Spinal cord (tissue), 10 donors: ENCODE data around the gene PLEKHH1. TPM values are rescaled to one million over a fixed set of nuclear protein-coding genes. Genes with fewer than 3 reads are reported as not detected.
A peak's percentile ranks its signal among the peaks of the same experiment; 100 is the strongest.

ENCODE experiments used
- DNase-seq, 6 donors: peaks; one replicate each; pipeline versions ENCODE4 v3.0.0 to v3.0.0-alpha.2; 2013 to 2015; ENCODE audit warnings: low spot score in 6 of 6, low read depth in 4 of 6
- H3K27ac ChIP-seq: one replicate; pipeline ENCODE4 v1.5.1; 2013; ENCODE audit warnings: low read depth, low read length, control low read depth
- H3K27me3 ChIP-seq: one replicate; pipeline ENCODE4 v1.6.1; 2013; ENCODE audit warnings: low read length; ENCODE audit not compliant: control insufficient read depth, insufficient read depth
- H3K36me3 ChIP-seq: one replicate; pipeline ENCODE4 v1.6.1; 2013; ENCODE audit warnings: low read length; ENCODE audit not compliant: control insufficient read depth, insufficient read depth
- H3K4me1 ChIP-seq: one replicate; pipeline ENCODE4 v1.6.1; 2013; ENCODE audit warnings: low read length; ENCODE audit not compliant: control insufficient read depth, insufficient read depth
- H3K4me3 ChIP-seq: one replicate; pipeline ENCODE4 v1.5.1; 2013; ENCODE audit warnings: low read depth, low read length, control low read depth
- H3K9me3 ChIP-seq: one replicate; pipeline ENCODE4 v1.6.1; 2013; ENCODE audit warnings: low read length; ENCODE audit not compliant: control insufficient read depth, insufficient read depth
- WGBS: methylation state at CpG from one replicate; pipeline ENCODE4 v1.1.5; 2013; ENCODE audit warnings: missing lambda C conversion rate; ENCODE audit not compliant: insufficient coverage; 5-methylcytosine and 5-hydroxymethylcytosine counted together
- polyA plus RNA-seq, 2 donors: library from polyadenylated mRNA; unstranded; fragments of 120-200 nt; gene quantifications; one replicate each; pipeline ENCODE4 v1.2.1, GENCODE V29; 2013; ENCODE audit not compliant: insufficient read length in 2 of 2
- total RNA-seq, 2 donors: library from RNA; depleted of rRNA in 1 of 2; stranded (reverse); fragments of 120-200 nt in 1 of 2; fragments of >200 nt in 1 of 2; gene quantifications; one replicate each; pipeline versions ENCODE4 v1.2.3 to v1.2.4, GENCODE V29; 2013 to 2014
- donor health status: healthy.

The PLEKHH1 gene
- total and polyA plus RNA-seq, 4 donors, result 20.7 to 81.8 (median 41.6) TPM

DNA sequence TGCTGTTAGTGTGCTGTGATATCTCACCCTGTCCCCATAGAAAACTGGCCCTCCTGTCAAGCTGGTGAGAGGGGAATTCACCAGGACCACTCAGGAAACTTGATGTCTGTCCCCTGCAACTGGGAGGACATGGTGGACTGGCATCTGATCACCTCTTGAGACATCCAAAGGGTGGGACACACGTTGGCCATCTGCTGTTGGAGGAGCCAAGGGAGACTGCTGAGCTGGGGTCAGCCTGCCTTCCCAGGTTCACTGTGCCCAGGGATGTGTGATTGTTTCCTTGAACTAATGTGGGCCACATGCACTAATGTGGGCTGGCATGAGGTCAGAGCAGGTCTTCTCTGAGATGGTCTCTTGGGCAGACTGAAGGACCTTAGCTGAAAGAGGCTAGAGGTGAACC, 27.8 kb upstream of the PLEKHH1 start:
- WGBS, result 69% methylated on average over 1 of the region's 1 CpG
- H3K27ac ChIP-seq, result no peak overlapping the region
- H3K9me3 ChIP-seq, result no peaks in the 10 kb centered on the region
- H3K4me3 ChIP-seq, result no peak overlapping the region
- H3K27me3 ChIP-seq, result no peaks in the 10 kb centered on the region
- no peaks in the 10 kb centered on the region for H3K36me3 ChIP-seq
- no peaks in the 10 kb centered on the region for H3K4me1 ChIP-seq
- no peak for DNase-seq

DNA sequence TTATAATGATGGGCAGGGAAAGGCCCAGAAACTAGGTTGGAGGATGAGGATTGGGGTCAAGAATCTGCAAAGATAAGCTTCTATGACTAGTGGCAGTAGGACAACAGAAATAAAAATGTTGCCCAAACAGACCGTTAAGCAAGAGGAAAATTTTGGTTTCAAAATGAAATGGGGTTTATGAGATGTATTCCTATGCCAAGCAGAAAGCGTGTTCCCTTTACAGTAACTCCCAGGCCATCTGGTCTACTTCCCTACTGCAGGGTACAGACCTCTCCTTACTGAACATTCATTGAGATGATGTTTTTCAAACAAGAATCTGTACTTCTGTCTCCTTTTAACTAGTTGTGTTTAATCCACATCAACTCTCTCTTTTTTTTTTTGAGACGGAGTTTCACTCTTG, 24.1 kb upstream of the PLEKHH1 start:
- WGBS, result no CpG with 5 or more reads among the region's 3 CpGs
- Histone ChIP-seq H3K36me3 (no peaks in the 10 kb centered on the region), H3K4me3 (no peak overlapping the region), H3K27me3 (no peaks in the 10 kb centered on the region), H3K9me3 (no peaks in the 10 kb centered on the region), H3K4me1 (peaks cover 12% of the 10 kb centered on the region), H3K27ac (no peak overlapping the region)
- DNase-seq, result no peak

DNA sequence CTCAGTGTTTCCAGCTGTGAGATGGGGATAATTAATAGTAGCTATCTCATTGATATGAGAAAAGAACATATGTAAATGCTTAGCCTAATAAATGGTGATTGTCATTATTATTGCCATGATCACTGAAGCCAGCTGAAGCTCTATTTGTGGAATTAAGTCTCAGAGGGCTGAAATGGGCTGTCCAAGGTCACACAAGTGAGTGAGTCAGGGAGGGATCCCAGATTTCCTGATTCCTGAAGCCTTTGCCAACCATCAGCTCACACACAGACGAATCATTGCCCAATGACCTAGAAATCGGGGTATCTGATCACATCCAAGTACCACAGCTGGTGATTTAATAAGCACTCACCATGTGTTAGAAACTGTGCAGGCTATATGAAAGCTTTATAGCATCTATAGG, 23.0 kb upstream of the PLEKHH1 start:
- H3K4me3 ChIP-seq, result no peak overlapping the region
- H3K9me3 ChIP-seq, result no peaks in the 10 kb centered on the region
- no peaks in the 10 kb centered on the region for H3K36me3 ChIP-seq
- no peaks in the 10 kb centered on the region for H3K27me3 ChIP-seq
- no CpG with 5 or more reads among the region's 2 CpGs for WGBS
- DNase-seq, result no peak
- peaks cover 20% of the 10 kb centered on the region for H3K4me1 ChIP-seq
- peak overlapping the region; percentile 15 for H3K27ac ChIP-seq

DNA sequence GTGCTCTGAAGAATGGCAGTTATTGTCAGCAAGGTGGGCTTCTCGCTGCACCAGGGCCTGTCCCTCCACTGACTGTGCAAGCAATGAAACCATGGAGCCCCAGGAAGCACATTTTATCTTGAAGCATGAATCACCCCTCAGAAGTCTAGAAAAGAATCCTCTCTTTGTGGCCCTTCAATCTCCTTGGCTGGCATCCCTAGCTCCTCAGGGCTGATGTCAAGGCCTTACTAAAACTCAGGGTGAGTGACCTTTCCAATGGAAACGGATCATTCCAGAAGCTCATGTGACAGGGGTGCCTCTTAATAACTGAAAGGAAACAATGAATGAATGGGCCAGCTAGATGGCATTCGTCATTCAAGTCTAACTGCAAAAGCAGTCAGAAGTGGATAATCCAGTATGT, 22.3 kb upstream of the PLEKHH1 start:
- H3K4me3 ChIP-seq, result no peak overlapping the region
- H3K4me1 ChIP-seq, result peaks cover 24% of the 10 kb centered on the region
- peak in 2 of 6 donors; percentile 13 to 52 for DNase-seq
- peak overlapping the region; percentile 15 for H3K27ac ChIP-seq
- no peaks in the 10 kb centered on the region for H3K27me3 ChIP-seq
- 45% methylated on average over 2 of the region's 3 CpGs for WGBS
- no peaks in the 10 kb centered on the region for H3K9me3 ChIP-seq
- no peaks in the 10 kb centered on the region for H3K36me3 ChIP-seq

DNA sequence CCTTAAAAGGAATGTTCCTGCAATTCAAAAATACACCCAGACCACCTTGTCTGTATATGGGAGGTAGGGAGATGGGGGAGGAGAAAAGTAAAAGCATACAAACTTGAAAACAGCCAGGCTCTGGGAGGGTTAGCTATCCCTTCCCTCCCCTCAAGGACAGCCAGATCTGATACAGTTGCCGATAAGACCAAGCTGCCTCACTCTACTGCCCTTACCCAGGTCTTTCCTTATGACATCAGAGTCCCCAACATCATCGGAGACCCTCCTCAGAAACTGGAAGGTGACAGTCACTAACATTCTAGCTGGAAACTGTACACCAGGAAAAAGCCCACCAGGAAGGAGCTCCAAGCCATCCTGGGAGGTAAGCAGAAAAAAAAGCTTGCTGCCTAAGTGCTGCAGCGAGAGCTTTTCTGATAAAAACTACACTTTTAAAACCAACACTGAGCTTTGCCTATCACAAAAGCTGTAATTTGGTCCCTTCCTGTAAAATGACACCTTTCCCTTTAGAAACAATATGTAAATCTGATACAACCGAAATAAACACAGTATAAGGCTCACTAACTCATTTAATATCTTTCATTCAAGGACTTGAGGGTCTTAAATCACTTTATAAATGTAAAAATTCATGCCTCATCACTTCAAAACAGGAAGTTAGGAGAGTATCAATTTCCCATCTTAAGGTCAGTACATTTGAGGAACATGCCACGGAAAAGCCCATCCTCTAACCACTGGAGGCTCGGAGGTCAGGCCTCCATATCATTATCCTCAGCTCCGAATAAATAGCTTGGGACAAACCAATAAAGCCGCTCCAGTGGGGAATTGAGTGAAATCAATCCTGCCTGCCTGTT, 20.4 kb upstream of the PLEKHH1 start:
- H3K27ac ChIP-seq, result no peak overlapping the region
- DNase-seq, result no peak
- H3K4me3 ChIP-seq, result no peak overlapping the region
- H3K36me3 ChIP-seq, result no peaks in the 10 kb centered on the region
- peaks cover 6% of the 10 kb centered on the region for H3K27me3 ChIP-seq
- H3K9me3 ChIP-seq, result no peaks in the 10 kb centered on the region
- 85% methylated on average over 5 of the region's 8 CpGs for WGBS
- H3K4me1 ChIP-seq, result peaks cover 31% of the 10 kb centered on the region

DNA sequence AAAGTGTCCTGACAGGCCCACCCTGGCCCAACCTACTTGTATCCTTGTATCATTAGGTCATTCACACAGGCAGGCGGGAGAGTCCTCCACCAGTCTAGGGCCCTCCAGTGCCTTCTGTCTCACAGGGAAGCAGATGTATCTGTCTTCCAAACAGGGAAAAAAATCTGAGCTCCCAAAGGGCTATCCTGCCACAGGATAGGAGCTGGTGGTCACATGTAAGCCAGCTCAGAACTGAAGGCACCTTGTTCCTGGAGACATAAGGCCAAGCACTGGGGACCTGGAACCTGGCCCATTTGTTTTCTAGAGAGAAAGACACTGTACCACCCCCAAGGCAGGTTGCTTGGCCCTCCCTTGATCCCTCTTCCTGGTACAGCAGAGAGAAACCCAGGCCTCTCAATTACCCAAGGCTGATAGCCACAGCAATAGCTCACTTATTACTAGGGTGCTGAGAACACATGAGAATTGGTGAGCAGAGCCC, 19.4 kb upstream of the PLEKHH1 start:
- Histone ChIP-seq H3K27me3 (peaks cover 6% of the 10 kb centered on the region), H3K36me3 (no peaks in the 10 kb centered on the region), H3K9me3 (no peaks in the 10 kb centered on the region), H3K4me1 (peaks cover 31% of the 10 kb centered on the region), H3K4me3 (peak overlapping the region; percentile 66), H3K27ac (peak overlapping the region; percentile 38)
- peak in 1 of 6 donors; percentile 30 for DNase-seq
- no CpG with 5 or more reads among the region's 1 CpG for WGBS

DNA sequence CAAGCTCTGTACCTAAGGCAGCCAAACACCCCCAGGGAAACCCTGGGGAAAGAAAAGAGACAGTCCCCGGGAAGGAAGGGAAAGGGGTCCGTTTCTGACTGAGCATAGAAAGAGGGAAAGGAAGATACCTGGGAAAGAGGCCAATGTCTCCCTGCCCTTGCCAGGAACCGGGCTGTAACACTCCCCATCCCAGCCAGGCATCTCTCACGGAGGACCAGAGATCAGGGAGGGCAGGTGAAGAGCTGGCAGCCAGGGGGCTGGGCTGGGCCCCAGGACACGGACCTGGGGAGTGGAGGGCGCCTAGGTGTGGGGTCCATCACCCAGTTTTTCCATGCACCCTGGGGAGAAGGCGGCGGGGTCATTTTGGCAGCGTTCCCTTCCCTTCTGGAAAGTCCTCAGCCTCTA, 18.9 kb upstream of the PLEKHH1 start:
- DNase-seq, result peak in 2 of 6 donors; percentile 37 to 69
- Histone ChIP-seq H3K36me3 (no peaks in the 10 kb centered on the region), H3K27ac (peak overlapping the region; percentile 38), H3K4me1 (peaks cover 31% of the 10 kb centered on the region), H3K27me3 (peaks cover 6% of the 10 kb centered on the region), H3K4me3 (peak overlapping the region; percentile 66), H3K9me3 (no peaks in the 10 kb centered on the region)
- 38% methylated on average over 2 of the region's 9 CpGs for WGBS

DNA sequence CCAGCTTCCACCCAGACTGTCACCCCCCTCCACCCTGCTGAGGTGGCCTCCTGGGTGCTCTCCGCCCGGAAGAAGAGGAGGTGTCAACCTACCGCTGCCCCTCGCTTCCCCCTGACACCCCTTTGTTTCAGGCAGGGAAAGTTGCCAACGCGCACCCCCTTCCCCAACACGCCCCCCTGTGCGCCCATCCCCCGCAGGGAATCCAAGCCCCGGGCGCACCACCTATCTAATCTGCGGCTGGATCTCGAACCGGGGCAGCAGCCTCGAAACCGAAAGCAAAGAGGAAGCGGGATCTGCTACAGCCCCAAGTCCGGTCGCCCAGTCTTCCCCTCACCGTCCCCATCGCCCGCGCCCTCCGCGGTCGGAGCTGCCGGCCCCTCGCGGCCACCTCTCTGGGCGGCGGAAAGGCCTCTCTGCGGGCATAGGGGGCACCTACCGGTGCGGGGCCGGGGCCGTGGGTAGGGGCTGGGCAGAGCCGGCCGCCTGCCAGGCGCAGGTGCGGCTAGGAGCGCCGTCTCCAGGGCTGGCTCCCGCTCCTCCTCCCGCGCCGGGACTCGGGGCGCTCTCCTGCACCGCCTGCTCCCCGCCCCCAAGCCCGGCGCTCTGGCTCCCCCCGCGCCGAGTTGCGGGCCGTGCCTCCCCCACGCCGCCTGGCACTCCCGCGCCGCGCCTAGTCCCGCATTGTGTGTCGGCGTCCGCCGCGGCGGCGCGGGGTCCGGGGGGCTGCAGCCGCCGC, 18.3 kb upstream of the PLEKHH1 start:
- Histone ChIP-seq H3K27me3 (peaks cover 6% of the 10 kb centered on the region), H3K9me3 (no peaks in the 10 kb centered on the region), H3K27ac (peak overlapping the region; percentile 38), H3K4me1 (peaks cover 31% of the 10 kb centered on the region), H3K4me3 (peak overlapping the region; percentile 66), H3K36me3 (no peaks in the 10 kb centered on the region)
- peak in 2 of 6 donors; percentile 74 to 76 for DNase-seq
- WGBS, result under 1% methylated on average over 73 of the region's 75 CpGs

DNA sequence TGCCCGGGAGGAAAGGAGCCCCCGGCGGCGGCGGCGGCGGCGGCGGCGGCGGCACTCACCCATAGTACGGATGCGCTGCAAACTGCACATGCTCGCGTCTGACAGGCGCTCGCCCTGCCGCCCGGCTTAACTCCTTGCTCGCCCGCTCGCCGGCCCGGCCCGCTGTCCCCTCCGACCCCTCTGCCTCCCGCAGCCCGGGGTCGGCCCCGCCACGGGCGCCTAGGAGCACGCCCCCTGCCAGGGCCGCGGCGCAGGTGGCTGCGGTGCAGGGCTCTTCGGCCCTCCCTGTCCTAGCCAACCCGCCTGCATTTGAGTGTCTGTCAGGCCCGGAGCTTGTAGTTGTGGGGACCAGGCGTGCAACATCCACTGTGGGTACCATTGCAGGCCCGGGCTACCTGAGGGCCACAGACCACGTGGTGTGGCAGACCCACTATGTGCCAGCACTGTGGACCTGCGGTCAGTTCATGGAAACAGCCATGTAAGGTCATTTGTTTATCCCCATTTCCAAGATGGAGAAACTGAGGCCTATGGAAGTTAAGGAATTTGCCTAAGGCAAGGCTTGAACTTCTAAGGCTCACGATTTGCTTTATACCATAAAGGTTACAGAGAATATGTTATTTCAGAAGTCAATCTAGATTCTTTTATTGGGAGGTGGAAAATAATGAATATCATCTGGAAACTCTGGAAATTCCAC, 17.6 kb upstream of the PLEKHH1 start:
- peak in 1 of 6 donors; percentile 80 for DNase-seq
- 4% methylated on average over 44 of the region's 45 CpGs for WGBS
- H3K27ac ChIP-seq, result no peak overlapping the region
- H3K9me3 ChIP-seq, result no peaks in the 10 kb centered on the region
- H3K36me3 ChIP-seq, result no peaks in the 10 kb centered on the region
- peaks cover 31% of the 10 kb centered on the region for H3K4me1 ChIP-seq
- peaks cover 6% of the 10 kb centered on the region for H3K27me3 ChIP-seq
- H3K4me3 ChIP-seq, result peak overlapping the region; percentile 22
